Measurements from ENCODE around the gene EXOC3L2.
"Not testable (repeated sequence)": the region's sequence is repeated elsewhere in the genome, so short reads cannot be mapped to it uniquely, and the experiment has no call there.

The EXOC3L2 gene

DNA sequence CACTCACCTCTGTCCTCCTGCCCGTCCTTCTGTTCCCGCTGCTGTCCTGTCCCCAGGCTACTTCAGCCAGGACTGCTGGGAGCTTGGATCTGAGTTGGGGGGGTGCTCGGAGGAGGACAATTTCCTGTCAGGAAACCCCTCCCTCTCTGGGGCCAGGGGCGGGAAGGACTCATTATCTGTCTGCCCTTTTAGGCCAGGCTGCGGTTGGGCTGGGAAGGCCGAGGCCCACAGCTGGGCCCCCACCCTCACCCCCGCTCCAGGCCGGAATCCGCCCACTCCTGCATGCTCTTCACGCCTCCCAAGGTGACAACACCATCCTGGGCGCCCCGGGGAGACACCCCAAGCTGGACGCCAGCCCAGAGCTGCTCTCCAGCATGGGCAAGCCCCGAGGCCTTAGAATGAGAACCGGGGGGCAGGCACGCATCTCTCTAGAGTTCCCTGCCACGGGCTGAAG is at the start of gene EXOC3L2:
Gene EXOC3L2 (minus strand): TSS at position 74 of the 454 bp plus-strand sequence. CDS start 6,362 bp downstream, outside the sequence.
- no peak for DNase-seq (ENCODE audit: low spot score)

DNA sequence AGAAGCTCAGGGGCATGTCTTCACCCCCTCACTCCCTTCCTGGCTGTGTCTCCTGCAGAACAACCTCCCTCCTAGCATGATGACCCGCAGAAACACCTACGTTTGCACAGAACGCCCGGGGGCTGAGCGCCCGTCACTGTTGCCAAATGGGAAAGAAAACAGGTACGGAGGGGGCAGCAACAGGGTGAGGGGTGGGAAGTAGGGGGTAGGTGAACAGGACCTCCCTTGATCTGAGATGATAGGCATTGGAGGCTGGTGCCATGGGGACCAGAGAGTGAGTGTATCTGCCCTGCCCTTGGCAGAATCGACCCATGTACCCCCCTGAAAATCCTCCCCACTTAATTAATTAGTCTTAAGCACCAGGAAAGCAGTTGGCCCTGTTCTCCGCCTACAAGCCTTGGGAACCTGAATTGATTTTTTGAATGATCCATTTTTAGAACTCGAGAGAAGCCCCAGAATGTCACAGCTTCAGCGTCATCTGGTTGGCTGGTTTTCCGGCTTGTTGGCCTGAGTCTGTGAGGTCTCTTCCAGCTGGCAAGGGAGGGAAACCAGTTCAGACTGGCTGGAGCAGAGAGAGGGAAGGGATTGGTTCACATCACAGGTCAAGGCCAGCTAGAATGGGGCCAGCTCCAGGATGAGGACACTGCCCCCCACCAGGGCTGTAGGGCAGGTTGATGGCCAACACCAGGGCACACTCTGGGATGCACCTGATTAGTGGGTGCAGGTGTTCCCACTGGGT is 49.3 kb upstream of the EXOC3L2 start:
- peak; percentile 60 for DNase-seq (ENCODE audit: low spot score)

DNA sequence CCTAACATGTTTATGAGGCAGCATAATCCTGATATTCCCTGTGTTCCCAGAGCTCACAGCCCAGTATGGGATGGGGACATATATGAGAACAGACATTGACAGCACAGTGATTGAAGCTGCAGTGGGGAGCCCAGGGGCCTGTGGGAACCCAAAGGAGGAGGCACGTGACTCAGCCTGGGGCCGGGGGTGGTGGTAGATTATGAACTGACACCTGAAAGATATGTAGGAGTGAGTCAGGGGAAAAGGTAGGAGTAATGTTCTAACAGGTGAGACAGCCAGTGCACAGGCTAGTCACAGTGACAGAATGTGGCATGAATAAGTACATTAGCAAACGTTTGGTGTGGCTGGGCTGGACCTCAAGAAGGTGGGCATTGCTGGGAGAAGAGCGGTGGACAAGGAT is 48.5 kb upstream of the EXOC3L2 start:
- no peak for DNase-seq (ENCODE audit: low spot score)

DNA sequence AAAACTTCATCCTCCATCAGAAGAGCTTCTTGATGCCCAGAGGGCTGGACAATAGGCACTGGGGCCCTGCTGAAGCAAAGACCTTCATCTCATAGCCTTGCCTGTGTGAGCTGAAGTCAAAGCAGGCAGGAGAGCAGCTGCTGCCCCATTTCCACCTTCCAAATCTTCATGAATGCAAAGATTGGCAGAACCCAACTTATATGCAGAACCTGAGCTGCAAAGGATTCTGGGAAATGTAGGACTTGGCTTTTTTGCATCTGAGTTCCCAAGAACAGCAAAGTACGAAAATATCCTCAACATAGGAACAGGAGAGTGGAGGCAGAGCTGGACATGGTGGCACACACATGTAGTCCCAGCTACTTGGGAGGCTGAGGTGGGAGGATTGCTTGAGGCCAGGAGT is 46.6 kb upstream of the EXOC3L2 start:
- no peak for DNase-seq (ENCODE audit: low spot score)

DNA sequence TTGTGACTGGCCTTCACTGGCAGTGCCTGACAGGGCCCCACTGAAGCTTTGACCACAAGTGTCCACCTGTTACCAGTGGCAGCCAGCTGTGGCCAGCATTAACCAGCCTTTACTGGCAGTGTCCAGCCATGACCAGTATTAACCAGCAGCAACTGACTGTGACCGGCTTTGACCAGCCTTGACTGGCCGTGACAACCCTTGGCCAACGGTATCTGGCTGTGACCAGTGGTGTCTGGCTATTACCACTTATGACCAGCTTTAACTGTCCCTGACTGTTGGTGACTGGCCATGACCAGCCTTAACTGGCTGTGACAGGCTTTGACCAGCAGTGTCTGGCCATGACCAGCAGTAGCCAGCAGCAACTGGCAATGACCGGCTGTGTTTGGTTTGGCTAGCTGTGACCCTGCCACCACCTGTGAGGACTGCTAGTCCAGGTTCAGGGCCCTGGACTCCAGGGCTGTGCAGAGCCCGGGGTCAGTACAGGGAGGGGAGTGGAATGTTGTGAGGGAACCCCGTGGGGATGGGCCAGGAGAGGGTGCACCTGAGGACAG is 45.2 kb upstream of the EXOC3L2 start:
- DNase-seq (ENCODE audit: low spot score), result no peak

DNA sequence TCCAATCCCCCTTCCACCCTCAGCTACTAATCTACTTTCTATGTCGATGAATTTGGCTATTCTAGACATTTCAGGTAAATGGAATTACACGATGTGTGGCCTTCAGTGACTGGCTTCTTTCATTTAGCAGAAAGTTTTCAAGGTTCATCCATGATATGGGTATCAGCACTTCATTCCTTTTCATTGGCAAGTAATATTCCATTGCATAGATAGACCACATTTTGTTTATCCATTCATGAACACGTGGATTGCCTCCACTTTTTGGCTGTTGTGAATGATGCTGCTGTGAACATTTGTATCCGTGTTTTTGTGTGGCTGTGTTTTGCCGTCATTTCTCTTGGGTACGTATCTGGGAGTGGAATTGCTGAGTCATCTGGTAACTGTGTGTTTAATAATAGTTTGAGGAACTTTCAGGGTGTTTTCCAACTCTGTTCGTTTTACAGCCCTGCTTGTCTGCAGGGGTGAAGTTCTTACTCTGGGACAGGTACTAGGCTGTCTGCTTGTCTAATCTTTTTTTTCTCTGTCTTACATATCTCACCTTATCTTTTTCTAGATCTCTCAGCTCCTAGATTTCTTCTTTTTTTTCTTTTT is 38.3 kb upstream of the EXOC3L2 start:
- no peak for DNase-seq (ENCODE audit: low spot score)

DNA sequence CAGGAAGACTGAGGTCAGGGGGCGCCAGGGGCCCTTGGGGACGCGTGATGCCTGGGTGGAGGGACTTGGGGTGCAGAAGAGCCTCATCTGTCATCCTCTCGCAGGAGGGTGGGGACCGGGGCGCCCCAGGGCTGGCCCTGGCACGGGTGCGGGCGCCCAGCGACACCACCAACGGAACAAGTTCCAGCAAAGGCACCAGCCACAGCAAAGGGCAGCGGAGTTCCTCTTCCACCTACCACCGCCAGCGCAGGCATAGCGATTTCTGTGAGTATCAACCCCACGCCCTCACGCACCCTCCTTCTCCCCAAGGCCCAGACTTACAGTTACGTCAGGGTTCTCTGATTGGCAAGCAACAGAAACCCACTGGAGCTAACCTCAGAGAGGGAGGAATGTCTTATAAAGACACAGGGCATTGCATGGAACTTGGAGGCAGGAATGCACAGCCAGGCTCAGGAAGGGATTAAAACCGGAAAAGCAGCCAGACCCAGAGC is 35.3 kb upstream of the EXOC3L2 start:
- DNase-seq (ENCODE audit: low spot score), result no peak

DNA sequence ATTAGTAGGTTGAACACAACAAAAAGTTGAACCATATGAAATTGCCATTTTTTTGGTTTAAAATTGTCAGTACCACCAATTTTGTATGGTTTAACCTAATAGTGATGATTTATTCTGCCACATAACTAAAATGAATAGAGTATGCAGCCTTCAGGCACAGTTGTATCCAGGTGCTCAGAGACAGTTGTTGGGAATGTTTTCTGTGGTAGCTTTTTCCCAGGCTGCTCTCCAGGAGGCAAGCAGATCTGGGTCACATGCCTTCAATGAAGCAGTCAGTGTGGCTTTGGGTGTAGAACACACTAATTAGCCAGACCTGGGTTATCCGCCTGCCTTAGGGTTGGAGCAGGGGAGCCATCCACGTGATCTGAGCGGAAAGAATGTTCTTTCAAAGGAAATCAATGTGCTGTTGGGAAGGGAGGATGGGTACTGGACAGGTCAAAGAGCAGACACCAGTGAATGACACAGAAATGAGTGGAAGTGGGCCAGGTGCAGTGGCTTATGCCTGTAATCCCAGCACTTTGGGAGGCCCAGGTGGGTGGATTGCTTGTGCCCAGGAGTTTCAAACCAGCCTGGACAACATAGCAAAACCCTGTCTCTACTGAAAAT is 34.5 kb upstream of the EXOC3L2 start:
- DNase-seq (ENCODE audit: low spot score), result peak; percentile 3

DNA sequence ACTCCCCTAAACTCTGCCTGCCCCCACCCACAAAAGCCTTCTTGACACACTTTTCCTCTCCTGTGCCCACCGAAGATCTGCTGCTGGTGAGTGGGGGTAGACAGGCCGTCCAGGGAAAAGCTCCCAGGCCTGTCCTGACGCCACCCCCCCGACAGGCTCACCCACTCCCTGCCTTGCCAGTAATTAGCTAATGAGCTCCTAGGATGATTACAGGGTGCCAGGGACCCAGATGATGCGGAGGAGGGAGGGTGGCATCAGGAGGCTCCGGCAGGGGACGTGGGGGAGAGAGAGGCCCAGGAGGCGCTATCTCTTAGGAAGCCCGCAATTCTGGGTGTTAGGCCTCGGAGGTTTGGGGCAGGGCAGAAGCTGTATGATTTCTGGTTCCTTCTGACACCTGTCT is 32.9 kb upstream of the EXOC3L2 start:
- no peak for DNase-seq (ENCODE audit: low spot score)

DNA sequence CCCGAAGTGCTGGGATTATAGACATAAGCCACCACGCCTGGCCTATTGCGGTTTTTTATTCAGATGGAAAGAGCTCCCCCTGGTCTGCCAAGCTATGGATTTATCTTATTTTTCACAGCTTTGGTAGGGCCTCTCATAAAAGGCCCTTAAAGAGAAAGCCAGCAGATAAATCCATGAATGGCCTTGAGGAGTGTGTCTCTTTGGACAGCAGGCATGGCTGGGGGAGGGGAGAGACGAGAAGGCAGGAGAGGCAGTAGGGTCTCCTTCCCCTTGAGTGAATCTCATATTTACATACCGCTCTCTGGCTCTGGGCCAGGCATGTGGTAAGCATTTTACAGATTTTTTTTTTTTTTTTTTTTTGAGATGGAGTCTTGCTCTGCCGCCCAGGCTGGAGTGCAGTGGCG is 31.1 kb upstream of the EXOC3L2 start:
- DNase-seq (ENCODE audit: low spot score), result no peak

DNA sequence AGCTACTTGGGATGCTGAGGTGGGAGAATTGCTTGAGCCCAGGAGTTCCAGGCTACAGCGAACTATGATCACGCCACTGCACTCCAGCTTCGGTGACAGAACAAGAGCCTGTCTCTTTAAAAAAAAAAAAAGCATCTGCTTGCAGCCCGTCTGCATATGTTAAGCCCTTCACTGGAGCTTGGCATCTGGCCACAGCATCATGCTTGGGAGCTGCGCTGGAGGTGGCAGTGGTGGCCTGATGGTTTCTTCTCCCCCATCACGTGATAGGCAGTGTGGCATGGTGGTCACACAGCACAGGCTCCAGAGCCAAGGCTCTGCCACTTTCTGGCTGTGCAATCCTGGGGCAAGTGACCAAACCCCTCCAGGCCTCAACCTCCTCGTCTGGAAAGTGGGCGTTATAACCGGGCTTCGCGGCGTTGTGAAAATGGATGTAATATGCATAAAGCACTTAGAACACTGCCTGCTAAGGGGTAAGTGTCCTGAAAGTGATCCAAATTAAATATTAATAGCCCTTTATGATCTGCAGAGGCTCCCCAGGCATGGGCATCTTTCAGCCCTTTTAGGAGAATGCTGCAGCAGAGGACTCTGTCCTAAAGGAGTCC is 30.3 kb upstream of the EXOC3L2 start:
- DNase-seq (ENCODE audit: low spot score), result peak; percentile 7

DNA sequence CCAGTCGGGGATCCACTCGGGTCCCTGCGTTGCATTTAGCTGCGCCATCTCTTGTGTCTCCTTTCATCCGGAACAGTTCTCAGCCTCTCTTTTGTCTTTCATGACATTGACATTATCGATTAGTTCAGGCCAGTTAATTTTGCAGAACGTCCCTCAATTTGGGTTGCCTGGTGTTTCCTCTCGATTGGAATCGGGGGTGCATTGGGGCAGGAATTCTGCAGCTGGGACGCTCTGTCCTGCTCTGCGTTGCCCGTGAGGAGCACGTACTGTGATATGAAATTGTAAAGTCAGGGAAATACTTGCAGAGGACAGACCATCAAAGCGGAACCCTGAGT is 28.3 kb upstream of the EXOC3L2 start:
- no peak for DNase-seq (ENCODE audit: low spot score)

DNA sequence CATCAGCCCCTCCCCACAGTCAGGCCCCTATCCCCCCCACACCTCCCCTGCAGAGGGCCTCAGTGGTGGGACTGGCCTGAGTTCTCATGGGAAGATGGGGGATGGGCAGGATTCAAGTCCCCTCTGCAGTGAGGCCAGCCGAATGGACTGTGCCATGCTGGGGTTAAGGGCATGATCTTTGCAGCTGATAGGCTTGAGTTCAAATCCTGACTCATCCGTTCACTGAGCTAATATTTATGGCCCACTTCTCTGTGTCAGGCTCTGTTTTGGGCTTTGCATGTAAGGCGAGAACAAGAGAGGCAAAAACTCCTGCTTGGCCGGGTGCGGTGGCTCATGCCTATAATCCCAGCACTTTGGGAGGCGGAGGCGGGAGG is 26.5 kb upstream of the EXOC3L2 start:
- no peak for DNase-seq (ENCODE audit: low spot score)

DNA sequence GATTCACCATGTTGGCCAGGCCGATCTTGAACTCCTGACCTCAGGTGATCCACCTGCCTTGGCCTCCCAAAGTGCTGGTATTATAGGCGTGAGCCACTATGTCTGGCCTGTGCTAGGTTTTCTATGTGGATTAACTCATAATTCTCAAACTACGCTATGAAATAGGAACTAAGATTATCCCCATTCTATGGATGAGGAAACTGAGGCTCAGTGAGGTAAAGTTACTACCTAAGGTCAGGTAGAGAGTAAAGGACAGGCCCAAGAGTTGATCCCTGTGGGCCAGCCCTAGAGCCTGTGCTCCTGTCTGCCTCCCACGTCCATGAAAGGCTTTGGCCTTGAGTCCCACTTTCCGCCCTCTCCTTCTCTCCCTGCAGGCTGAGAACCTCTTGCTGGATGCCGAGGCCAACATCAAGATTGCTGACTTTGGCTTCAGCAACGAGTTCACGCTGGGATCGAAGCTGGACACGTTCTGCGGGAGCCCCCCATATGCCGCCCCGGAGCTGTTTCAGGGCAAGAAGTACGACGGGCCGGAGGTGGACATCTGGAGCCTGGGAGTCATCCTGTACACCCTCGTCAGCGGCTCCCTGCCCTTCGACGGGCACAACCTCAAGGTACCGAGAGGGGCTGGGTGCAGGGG is 26.0 kb upstream of the EXOC3L2 start:
- DNase-seq (ENCODE audit: low spot score), result no peak

DNA sequence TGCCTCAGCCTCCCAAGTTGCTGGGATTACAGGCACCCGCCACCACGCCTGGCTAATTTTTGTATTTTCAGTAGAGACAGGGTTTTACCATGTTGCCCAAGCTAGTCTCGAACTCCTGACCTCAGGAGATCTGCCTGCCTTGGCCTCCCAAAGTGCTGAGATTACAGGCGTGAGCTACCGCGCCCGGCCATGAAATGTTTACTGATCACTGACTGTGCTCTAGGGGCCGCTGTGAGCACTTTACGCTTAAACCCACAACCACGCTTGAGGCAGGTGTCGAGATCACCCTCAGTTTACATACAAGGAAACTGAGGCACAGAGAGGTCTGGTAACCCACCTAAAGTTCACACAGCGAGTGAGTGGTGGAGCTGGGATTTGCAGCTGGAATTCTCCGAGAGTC is 24.7 kb upstream of the EXOC3L2 start:
- not testable (repeated sequence) for DNase-seq (ENCODE audit: low spot score)

DNA sequence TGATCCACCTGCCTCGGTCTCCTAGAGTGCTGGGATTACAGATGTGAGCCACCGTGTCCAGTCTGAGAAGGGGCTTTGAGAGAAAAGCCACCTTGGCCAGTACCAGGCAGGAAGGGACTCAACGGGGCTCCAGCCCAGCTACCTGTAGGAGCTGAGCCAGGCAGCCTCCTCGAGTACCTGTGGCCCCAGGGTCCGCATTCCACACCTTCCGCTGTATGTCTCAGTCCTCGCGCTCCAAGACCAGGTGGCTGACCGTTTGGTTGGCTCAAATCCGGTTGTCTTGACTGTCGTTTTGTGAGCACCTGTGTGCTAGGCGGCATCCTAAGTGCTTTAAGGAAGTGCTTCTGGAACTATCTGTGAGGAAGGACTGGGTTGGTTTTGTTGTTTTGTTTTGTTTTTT is 22.1 kb upstream of the EXOC3L2 start:
- no peak for DNase-seq (ENCODE audit: low spot score)

DNA sequence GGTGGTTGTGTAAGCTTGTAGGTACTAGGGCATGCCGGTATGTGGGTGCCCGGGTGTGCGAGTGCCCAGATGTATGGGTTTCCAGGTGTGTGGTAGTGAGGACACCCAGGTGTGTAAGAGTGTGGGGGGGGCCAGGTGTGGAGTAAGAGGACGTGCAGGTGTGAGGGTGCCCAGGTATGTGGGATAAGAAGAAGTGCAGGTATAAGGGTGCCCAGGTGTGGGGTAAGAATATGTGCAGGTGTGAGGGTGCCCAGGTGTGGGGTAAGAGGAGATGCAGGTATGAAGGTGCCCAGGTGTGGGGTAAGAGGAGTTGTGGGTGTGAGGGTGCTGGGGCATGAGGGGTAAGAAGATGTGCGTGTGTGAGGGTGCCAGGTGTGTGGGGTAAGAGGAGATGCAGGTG is 20.2 kb upstream of the EXOC3L2 start:
- DNase-seq (ENCODE audit: low spot score), result no peak

DNA sequence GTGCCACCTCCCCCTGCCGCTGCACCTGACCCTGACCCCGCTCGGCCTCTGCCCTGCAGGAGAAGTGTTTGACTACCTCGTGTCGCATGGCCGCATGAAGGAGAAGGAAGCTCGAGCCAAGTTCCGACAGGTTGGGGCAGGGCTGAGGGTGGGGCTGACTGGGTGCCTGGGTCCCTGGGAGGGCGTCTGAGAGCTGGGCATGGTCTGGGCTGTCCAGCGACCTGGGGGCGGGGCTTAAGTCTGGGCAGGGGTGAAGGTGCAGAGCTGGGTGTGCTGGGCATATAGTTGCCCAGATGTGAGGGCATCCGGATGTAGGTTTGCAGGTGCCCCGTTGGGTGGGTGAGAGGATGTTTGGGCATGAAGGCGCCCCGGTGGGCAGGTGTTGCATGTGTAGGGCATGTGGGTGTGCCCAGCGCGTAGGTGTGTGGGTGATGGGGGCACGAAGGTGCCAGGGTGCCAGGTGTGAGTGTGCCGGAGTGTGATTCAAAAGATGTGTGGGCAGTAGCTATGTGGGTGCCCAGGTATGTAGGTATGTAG is 19.6 kb upstream of the EXOC3L2 start:
- DNase-seq (ENCODE audit: low spot score), result no peak

DNA sequence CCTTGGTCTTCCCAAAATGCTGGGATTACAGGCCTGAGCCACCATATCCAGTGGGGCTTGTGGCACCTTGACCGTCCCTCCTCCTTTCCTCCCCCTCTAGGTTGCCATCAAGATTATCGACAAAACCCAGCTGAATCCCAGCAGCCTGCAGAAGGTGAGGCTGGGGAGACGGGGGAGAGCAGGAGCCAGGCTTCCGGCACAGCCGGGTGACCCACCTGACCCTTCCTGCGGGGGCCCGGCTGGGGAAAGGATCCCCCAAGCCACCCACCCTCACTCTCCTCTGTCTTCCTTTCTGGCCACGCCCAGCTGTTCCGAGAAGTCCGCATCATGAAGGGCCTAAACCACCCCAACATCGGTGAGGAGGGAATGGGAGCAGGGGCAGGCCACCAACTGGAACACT is 17.8 kb upstream of the EXOC3L2 start:
- no peak for DNase-seq (ENCODE audit: low spot score)

DNA sequence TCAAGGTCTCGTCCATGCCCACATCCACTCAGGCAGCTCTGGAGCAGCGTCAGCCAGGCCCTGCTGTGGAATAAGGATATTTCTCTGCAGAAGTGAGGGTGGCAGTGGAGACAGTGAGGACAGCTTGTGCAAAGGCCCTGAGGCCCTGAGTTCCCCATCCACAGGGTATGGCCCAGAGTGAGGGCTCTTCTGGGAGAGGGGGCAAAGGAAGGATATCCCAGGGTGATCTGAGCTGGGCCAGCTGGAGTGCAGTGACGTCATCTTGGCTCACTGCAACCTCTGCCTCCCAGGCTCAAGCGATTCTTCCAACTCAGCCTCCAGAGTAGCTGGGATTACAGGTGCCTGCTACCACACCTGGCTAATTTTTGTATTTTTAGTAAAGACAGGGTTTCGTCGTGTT is 17.4 kb upstream of the EXOC3L2 start:
- no peak for DNase-seq (ENCODE audit: low spot score)

DNA sequence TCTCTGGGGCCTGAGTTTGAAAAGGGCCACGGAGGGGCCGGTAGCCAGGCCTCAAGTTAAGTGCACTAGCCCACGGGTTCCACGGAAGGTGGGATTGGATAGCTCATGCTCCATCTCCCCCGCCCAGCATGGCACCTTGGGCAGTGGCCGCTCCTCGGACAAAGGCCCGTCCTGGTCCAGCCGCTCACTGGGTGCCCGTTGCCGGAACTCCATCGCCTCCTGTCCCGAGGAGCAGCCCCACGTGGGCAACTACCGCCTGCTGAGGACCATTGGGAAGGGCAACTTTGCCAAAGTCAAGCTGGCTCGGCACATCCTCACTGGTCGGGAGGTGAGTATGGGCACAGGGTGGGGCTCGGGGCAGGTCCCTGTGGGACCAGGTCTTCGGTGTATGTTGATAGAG is 13.7 kb upstream of the EXOC3L2 start:
- DNase-seq (ENCODE audit: low spot score), result no peak

DNA sequence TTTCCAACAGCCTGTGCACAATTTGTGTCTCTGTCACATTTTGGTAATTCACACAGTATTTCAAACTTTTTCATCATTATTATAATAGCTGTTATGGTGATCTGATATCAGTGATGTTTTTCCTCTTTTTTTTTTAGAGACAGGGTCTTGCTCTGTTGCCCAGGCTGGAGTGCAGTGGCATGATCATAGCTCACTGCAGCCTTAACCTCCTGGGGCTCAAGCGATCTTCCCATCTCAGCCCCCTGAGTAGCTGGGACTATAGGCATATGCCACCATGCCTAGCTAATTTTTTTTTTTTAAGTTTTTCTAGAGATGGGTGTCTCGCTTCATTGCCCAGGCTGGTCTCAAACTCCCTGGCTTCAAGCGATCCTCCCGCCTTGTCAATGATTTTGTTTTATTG is 11.6 kb upstream of the EXOC3L2 start:
- DNase-seq (ENCODE audit: low spot score), result no peak
